HG02610 (cell line): ENCODE data around the gene FNIP1.
"Not testable (repeated sequence)": the region's sequence is repeated elsewhere in the genome, so short reads cannot be mapped to it uniquely, and the experiment has no call there.

Source experiments
- ATAC-seq: cut with Tn5 transposase; IDR thresholded peaks from one replicate; pipeline ENCODE4 v1.9.1; 2021; ENCODE audit warnings: mild to moderate bottlenecking, moderate library complexity; ENCODE audit not compliant: unreplicated experiment

FNIP1 gene

GRCh38 chr5:131754363-131754762 is 42.5 kb downstream of the FNIP1 start:
- no peak for ATAC-seq

- ATAC-seq, result no peak
Observed at GRCh38 chr5:131751506-131751905, 45.3 kb downstream of the FNIP1 start.

GRCh38 chr5:131749723-131750470 is 46.9 kb downstream of the FNIP1 start:
- no peak for ATAC-seq

GRCh38 chr5:131749138-131749537 is 47.7 kb downstream of the FNIP1 start:
- ATAC-seq, result no peak

- peak; percentile 87 for ATAC-seq
Observed at GRCh38 chr5:131747180-131748105, 49.4 kb downstream of the FNIP1 start.

- ATAC-seq, result no peak
Observed at GRCh38 chr5:131746423-131746822, 50.4 kb downstream of the FNIP1 start.

GRCh38 chr5:131745703-131746102 is 51.1 kb downstream of the FNIP1 start:
- no peak for ATAC-seq

GRCh38 chr5:131745155-131745554 is 51.7 kb downstream of the FNIP1 start:
- ATAC-seq, result no peak

GRCh38 chr5:131740477-131740876 is 56.3 kb downstream of the FNIP1 start:
- no peak for ATAC-seq

GRCh38 chr5:131735393-131735792 is 61.4 kb downstream of the FNIP1 start:
- no peak for ATAC-seq

GRCh38 chr5:131734939-131735338 is 61.9 kb downstream of the FNIP1 start:
- not testable (repeated sequence) for ATAC-seq

GRCh38 chr5:131729292-131729691 is 67.5 kb downstream of the FNIP1 start:
- ATAC-seq, result not testable (repeated sequence)

- ATAC-seq, result not testable (repeated sequence)
Observed at GRCh38 chr5:131724089-131724488, 72.7 kb downstream of the FNIP1 start.

GRCh38 chr5:131720714-131721113 is 76.1 kb downstream of the FNIP1 start:
- ATAC-seq, result no peak

- no peak for ATAC-seq
Observed at GRCh38 chr5:131719564-131719963, 77.3 kb downstream of the FNIP1 start.

GRCh38 chr5:131718487-131719014 is 78.3 kb downstream of the FNIP1 start:
- ATAC-seq, result no peak

- not testable (repeated sequence) for ATAC-seq
Observed at GRCh38 chr5:131717164-131717563, 79.7 kb downstream of the FNIP1 start.

- no peak for ATAC-seq
Observed at GRCh38 chr5:131716650-131717049, 80.2 kb downstream of the FNIP1 start.

- no peak for ATAC-seq
Observed at GRCh38 chr5:131710391-131710790, 86.4 kb downstream of the FNIP1 start.

GRCh38 chr5:131709043-131709442 is 87.8 kb downstream of the FNIP1 start:
- ATAC-seq, result no peak

- no peak for ATAC-seq
Observed at GRCh38 chr5:131706281-131706680, 90.5 kb downstream of the FNIP1 start.

GRCh38 chr5:131694926-131695325 is 101.9 kb downstream of the FNIP1 start:
- ATAC-seq, result no peak
